ENCODE results near the gene PDGFA. TPM values are rescaled to one million over a fixed set of nuclear protein-coding genes. Genes with fewer than 3 reads are reported as not detected.

PDGFA gene
- total RNA-seq, 2 experiments from 2014 or later = 0.23 to 0.53 TPM

DNA sequence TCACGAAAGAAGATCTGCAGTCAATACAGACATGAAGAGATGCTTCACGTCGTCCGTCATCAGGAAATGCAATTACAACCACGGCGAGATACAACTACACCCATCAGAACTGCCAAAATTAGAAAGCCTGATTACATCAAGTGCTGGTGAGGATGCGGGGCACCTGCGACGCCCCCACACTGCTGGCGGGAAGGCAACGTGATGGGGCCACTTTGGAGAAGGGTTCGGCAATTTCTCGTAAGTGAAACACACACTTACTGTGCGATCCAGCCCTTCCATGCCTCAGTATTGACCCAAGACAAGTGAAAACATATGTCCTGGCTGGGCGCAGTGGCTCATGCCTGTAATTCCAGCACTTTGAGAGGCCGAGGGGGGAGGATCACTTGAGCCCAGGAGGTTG, 25.8 kb upstream of the PDGFA start:
- H3K4me3 Mint-ChIP-seq = no peak overlapping the region
- peaks cover 3% of the 10 kb centered on the region for H3K4me1 Mint-ChIP-seq
- peaks cover 5% of the 10 kb centered on the region for H3K36me3 Mint-ChIP-seq
- peaks cover 3% of the 10 kb centered on the region for H3K9me3 Mint-ChIP-seq
- ATAC-seq (ENCODE audit: low read depth) (no peak), DNase-seq (no peak)
- H3K27me3 Mint-ChIP-seq = no peaks in the 10 kb centered on the region
- POLR2A ChIA-PET = no interaction called here
- no peak overlapping the region for H3K27ac Mint-ChIP-seq

DNA sequence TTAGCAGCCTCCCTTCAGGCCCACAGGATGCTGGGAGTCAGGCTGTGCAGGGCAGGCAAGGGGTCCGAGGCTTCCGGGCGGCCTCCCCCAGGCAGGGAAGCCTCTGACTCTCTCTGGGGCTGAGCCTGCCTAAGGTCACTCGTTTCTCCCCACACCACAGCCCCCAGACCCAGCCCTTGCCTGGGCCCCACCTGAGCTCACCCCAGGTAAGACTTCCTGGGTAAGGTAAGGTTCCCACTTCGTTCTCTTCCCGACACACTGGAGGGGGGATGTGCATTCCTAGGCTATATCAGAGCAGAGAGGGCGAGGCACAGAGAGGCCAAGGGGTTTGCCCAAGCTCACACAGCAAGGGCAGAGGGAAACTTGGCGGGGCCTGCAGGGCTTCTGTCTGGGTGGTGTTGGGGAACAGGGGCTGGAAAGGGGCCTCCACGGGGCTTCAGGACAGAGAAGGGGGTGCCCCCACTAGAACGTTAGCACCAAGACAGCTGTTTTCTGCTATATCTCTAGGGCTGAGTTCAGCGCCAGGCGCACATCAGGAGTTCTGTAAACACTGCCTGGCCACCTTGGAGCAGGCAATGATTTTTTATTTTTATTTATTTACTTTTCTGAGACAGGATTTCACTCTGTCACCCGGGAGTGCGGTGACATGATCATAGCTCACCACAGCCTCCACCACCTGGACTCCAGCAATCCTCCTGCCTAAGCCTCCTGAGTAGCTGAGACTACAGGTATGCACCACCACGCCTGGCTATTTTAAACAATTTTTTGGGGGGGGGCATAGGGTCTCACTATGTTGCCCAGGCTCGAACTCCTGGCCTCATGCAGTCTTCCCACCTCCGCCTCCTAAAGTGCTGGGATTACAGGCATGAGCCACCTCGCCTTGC, 24.9 kb upstream of the PDGFA start:
- ATAC-seq (ENCODE audit: low read depth) (no peak), DNase-seq (no peak)
- H3K9me3 Mint-ChIP-seq = peaks cover 3% of the 10 kb centered on the region
- no peak overlapping the region for H3K4me3 Mint-ChIP-seq
- H3K36me3 Mint-ChIP-seq = peaks cover 5% of the 10 kb centered on the region
- H3K4me1 Mint-ChIP-seq = peaks cover 3% of the 10 kb centered on the region
- H3K27ac Mint-ChIP-seq = no peak overlapping the region
- no peaks in the 10 kb centered on the region for H3K27me3 Mint-ChIP-seq
- POLR2A ChIA-PET = no interaction called here

DNA sequence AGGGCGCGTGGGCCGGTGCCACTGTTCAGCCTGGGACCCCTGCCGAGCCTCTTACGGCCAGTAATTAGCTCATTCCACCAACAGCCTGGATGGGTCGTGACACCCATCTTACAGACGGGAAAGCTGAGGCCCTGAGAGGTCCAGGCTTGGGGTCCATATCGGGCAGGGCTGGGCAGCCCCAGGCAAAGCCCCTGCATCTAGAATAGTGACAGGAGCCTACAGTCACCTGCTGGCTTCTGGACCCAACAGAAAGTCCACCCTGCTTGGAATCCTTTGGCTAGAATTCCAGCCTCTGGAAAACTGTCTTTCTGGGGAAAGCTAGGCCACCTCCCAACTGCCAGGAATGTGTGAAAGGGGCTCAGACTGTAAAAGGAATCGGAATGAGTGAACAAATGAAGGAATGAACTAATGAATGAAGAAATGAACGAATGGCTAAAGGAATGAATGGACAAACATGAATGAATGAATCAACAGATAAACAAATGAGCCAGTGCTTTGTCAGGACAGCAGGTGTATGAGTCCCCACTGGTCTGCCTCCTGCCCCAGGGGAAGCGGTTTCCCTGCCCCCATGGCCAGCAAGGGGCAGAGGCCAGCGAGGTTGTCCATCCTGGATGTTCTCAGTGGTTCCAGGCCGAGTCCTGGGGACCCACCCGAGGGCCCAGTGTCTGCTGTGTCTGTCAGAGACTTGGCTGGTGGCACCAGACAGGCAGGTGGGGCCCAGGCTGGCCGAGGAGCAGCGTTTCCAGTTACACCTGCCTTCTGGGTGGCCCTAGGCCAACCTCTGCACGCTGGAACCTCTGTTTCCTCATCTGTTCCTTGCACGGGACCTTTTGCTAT, 24.1 kb upstream of the PDGFA start:
- POLR2A ChIA-PET = no interaction called here
- H3K4me3 Mint-ChIP-seq = no peak overlapping the region

DNA sequence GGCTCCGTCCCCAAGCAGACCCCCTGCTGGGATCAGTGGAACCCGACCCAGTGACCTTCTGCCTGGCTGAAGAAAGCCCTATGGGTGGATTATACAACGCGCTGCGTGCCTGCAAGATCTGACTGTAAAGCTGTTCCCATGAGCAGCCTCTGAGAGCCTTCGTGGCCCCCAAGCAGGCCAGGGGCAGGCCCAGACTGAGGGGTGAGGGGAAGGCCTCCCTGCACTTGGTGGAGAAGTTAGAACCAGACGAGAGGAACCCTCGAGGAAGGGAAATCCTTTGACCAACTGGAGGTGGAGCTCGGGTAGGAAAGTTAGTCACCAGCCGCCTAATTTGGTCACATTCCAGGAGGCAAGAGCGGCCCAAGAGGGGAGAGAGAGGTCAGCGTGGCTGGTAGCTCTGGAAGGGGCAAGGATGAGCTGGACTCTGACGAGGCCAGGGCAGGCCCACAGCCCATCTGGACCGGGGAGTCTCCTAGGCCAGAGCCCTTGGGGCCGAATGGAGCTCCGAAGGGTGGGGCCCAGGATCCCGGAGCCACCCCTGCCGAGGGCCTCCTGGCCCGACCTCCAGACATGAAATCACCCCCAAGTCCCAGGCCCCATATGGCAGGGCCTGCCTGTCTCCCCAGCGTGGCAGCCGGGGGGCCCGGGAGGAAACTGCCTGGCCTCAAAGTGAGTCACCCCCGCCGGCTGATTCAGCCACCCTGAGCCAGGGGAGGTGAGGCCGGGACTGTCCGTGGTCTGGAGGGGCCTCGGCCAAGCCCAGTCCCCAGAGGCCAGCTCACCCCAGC, 23.3 kb upstream of the PDGFA start:
- DNase-seq = no peak
- POLR2A ChIA-PET = no interaction called here
- no peak for ATAC-seq (ENCODE audit: low read depth)
- Mint-ChIP-seq H3K36me3 (no peaks in the 10 kb centered on the region), H3K4me1 (peaks cover 3% of the 10 kb centered on the region), H3K27ac (no peak overlapping the region), H3K27me3 (no peaks in the 10 kb centered on the region), H3K4me3 (no peak overlapping the region), H3K9me3 (peaks cover 3% of the 10 kb centered on the region)

More for the DNA sequence above, 24.1 kb upstream of the PDGFA start:
- Mint-ChIP-seq H3K36me3 (peaks cover 1% of the 10 kb centered on the region), H3K27ac (no peak overlapping the region), H3K27me3 (no peaks in the 10 kb centered on the region), H3K4me1 (peaks cover 3% of the 10 kb centered on the region), H3K9me3 (peaks cover 3% of the 10 kb centered on the region)
- DNase-seq (no peak), ATAC-seq (ENCODE audit: low read depth) (no peak)

DNA sequence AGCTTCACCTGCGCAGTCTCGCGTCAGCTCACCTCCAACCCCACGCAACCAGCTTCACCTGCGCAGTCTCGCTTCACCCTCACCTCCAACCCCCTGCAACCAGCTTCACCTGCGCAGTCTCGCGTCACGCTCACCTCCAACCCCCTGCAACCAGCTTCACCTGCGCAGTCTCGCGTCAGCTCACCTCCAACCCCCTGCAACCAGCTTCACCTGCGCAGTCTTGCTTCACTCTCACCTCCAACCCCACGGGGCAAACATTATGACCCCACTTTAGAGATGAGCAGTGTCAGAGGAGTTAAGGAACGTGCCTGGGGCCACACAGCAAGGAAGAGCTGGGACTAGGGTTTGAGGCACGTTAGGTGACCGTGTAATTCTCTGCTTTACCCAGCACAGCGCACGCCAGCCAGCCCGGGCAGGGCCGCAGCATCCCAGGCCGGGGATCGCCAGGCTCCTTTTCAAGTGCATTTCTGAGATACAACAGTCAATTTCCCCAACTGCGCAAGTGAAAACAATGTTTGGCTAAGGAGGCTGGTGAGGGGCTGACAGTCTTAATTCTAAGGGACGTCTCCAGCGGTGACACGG, 22.6 kb upstream of the PDGFA start:
- POLR2A ChIA-PET = no interaction called here
- H3K4me3 Mint-ChIP-seq = no peak overlapping the region
- H3K36me3 Mint-ChIP-seq = no peaks in the 10 kb centered on the region
- H3K4me1 Mint-ChIP-seq = peaks cover 3% of the 10 kb centered on the region
- no peak overlapping the region for H3K27ac Mint-ChIP-seq
- H3K9me3 Mint-ChIP-seq = peaks cover 3% of the 10 kb centered on the region
- DNase-seq = no peak
- ATAC-seq (ENCODE audit: low read depth) = no peak
- no peaks in the 10 kb centered on the region for H3K27me3 Mint-ChIP-seq

DNA sequence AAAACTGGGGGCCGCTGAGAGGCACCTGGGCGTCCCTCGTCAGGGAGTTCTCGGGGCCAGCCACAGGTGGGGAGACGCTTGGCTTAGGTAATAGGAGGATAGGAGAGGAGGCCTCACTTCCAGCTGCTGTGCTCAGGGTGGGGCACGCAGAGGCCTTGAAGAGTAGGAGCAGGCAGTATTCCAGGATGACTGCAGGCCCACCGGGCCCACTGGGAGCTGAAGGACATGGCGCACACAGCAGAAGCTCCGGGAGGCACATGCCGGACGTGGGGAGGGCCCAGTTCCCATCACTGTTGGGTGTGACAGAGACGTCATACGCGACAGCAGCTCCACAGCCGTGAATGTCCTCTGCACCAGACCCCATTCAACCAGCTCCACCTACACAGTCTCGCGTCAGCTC, 22.0 kb upstream of the PDGFA start:
- H3K27ac Mint-ChIP-seq = no peak overlapping the region
- H3K4me1 Mint-ChIP-seq = peaks cover 3% of the 10 kb centered on the region
- peaks cover 3% of the 10 kb centered on the region for H3K9me3 Mint-ChIP-seq
- ATAC-seq (ENCODE audit: low read depth) (no peak), DNase-seq (no peak)
- H3K36me3 Mint-ChIP-seq = no peaks in the 10 kb centered on the region
- no peaks in the 10 kb centered on the region for H3K27me3 Mint-ChIP-seq
- H3K4me3 Mint-ChIP-seq = no peak overlapping the region
- POLR2A ChIA-PET = no interaction called here

DNA sequence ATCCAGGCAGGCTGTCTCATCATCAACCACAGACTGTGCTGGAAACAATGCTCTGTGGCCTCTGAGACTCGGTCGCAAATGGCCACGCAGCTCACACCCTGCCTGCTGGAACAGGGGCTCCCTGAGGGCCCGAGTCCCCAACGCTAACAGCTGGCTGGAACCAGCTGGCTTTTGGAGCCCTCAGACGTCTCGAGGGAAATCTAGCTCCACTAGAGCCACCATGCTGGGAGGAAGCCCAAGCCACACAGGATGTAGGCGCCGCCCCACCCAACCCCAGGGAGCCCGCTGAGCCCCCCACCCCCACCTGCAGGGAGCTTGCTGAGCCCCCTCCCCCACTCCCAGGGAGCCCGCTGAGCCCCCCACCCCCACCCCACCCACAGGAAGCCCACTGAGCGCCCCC, 21.4 kb upstream of the PDGFA start:
- DNase-seq = no peak
- H3K4me1 Mint-ChIP-seq = peaks cover 3% of the 10 kb centered on the region
- no peak overlapping the region for H3K4me3 Mint-ChIP-seq
- no peaks in the 10 kb centered on the region for H3K27me3 Mint-ChIP-seq
- H3K9me3 Mint-ChIP-seq = peaks cover 3% of the 10 kb centered on the region
- no peaks in the 10 kb centered on the region for H3K36me3 Mint-ChIP-seq
- POLR2A ChIA-PET = no interaction called here
- no peak for ATAC-seq (ENCODE audit: low read depth)
- no peak overlapping the region for H3K27ac Mint-ChIP-seq

DNA sequence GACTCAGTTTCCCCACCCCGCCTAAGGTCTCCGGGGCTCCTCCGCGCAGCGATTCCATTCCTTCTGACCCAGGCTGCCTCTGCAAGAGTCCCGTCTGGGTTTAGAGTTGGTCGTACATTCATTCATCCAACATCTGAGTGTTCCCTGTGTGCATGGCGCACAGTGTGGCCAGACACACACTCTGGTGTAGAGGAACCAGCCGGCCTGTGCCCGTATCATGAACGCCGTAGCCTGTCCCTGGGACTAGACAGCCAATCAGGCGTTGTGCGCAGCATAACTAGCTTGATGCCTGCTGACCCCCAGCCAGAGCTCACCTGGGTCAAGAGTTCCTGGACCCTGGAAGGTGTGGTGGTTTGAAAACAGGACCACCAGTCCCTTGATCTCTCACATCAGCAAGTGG, 20.9 kb upstream of the PDGFA start:
- Mint-ChIP-seq H3K36me3 (no peaks in the 10 kb centered on the region), H3K27me3 (no peaks in the 10 kb centered on the region), H3K4me3 (no peak overlapping the region), H3K27ac (no peak overlapping the region), H3K9me3 (peaks cover 3% of the 10 kb centered on the region), H3K4me1 (peaks cover 3% of the 10 kb centered on the region)
- ATAC-seq (ENCODE audit: low read depth) = no peak
- POLR2A ChIA-PET = no interaction called here
- no peak for DNase-seq

DNA sequence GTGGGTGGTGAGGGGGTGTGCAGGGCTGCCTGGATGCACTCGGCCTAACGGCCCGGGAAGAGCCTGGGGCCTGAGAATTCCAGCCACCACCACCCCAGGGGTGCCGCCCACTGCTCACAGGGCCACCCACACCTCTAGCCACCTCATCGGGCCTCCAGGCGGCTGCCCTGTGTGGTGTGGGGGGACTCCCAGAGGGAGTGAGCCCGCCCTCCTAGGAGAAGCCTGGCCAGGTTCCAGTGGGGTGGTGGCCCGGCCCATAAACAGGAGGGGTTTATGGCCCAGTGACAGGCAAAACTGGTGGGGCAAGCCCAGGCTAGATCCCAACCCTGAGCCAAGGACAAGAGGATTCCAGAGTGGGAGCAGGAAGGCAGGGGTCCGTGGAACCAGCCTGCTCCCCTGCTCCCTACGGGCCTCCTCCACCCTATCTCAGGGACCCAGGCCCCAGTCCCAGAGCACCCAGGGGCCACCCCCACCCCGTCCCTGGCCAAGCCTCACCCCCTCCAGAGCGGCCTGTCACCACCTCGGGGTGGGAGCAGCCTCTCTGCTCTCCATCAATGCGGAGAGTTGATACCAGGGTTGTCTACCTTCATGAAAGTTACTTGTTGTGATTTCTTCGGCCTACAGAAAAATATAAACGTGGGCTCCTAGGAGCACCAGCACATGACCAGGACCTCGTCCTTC, 20.2 kb upstream of the PDGFA start:
- no peak overlapping the region for H3K27ac Mint-ChIP-seq

DNA sequence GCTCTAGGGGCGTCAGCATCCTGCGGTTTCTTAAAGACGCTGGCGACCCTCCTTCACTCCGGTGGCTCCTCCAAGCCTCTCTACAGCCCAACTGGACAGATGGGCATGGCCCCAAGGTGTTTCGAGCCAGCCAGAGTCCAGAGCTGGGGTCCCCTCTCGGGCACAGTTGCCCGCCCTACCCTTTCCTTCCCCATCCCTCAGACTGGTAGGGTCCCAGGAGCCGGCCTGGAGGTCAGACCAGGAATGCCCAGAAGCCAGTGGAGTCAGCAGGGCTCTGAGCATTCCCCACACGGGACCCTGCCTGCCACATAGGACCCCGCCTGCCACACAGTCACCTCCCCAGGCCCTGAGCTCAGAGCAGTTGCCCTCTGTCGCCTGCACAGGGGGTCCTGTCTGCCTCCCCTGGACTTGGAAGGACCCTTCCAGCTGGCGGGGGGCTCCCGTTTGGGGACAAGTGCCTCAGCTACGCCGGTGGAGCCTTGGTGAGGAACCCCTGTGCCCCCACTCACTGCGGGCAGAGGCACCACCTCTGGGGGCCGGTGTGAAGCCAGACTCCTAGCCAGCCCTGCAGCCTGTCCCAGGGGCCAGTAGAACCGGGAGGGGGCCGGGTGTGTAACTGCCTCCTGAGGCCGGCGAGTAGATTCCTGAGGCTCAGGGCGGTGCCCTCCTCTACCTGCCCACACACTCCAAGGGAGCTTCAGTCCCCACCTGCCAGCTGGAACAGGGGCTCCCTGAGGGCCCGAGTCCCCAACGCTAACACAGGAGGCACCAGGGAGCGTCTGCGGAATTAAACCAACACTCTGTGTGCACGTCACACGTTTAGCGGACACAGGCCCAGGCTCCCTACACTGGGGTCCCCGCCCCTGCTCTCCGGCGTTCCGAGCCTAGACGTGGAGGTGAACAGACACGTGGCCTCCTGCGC, 19.4 kb upstream of the PDGFA start:
- Mint-ChIP-seq H3K36me3 (no peaks in the 10 kb centered on the region), H3K4me1 (peaks cover 3% of the 10 kb centered on the region), H3K27me3 (no peaks in the 10 kb centered on the region), H3K4me3 (no peak overlapping the region), H3K27ac (no peak overlapping the region), H3K9me3 (no peaks in the 10 kb centered on the region)
- DNase-seq = no peak
- POLR2A ChIA-PET = no interaction called here
- no peak for ATAC-seq (ENCODE audit: low read depth)

More for the DNA sequence above, 20.2 kb upstream of the PDGFA start:
- DNase-seq (no peak), ATAC-seq (ENCODE audit: low read depth) (no peak)
- H3K9me3 Mint-ChIP-seq = no peaks in the 10 kb centered on the region
- no peak overlapping the region for H3K4me3 Mint-ChIP-seq
- POLR2A ChIA-PET = no interaction called here
- no peaks in the 10 kb centered on the region for H3K36me3 Mint-ChIP-seq
- no peaks in the 10 kb centered on the region for H3K27me3 Mint-ChIP-seq
- H3K4me1 Mint-ChIP-seq = peaks cover 3% of the 10 kb centered on the region

DNA sequence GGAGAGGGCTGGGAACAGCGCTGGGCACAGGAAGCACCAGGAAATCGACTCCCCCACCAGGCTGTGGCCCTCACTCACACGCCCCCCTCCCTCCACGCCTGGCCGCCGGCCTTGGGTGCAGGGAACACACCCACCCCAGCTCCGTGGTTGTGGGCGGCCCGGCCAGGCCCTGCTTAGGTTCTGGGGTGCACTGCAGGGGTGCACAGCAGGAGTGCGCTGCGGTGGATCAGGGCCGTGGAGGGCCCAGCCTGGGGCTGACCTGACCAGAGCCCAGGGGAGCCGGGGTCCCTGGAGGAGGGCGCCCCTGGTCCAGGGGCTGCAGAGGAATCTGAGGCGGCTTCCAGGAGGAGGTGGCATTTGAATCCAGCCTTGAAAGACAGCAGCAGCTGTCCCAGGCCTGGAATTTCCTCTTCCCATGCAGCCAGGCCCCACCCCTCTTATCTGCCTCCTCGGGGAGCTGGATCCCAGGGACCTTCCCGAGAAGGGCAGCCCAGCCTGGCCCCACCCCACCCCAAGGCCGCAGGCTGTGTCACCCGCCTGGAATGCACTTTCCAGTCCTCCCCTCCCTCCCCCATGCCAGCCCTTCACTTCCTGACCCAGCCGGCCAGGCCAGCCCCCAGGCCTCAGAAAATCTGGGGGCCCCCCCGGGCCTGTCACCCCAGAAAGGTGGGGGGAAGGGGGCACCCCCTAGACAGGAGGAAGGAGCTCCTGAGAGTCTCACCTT, 18.4 kb upstream of the PDGFA start:
- POLR2A ChIA-PET = interaction anchor here (0.5 to 0.6 kb wide), 2 partner anchors 82 to 144 kb away, joined by 3 to 4 read pairs; no protein-coding TSS in a partner anchor
- H3K27me3 Mint-ChIP-seq = no peaks in the 10 kb centered on the region
- H3K36me3 Mint-ChIP-seq = no peaks in the 10 kb centered on the region
- no peak overlapping the region for H3K4me3 Mint-ChIP-seq
- no peak for ATAC-seq (ENCODE audit: low read depth)
- peaks cover 5% of the 10 kb centered on the region for H3K4me1 Mint-ChIP-seq
- no peaks in the 10 kb centered on the region for H3K9me3 Mint-ChIP-seq
- H3K27ac Mint-ChIP-seq = no peak overlapping the region
- no peak for DNase-seq
